OCI-LY3 (cell line): ENCODE measurements around the gene ZMYND19.
"Not testable (repeated sequence)": the region's sequence is repeated elsewhere in the genome, so short reads cannot be mapped to it uniquely, and the experiment has no call there.

ENCODE experiments used
- H2AFZ ChIP-seq: fragments of 200-600, 300-600 bp; shearing (Covaris generic); 2 replicates; pipeline ENCODE4 v1.6.0; 2014; ENCODE audit warnings: antibody characterized with exemption, low read depth, low read length
- H3K27ac ChIP-seq: fragments of 200-600, 300-600 bp; sonication (generic); 2 replicates; pipeline ENCODE4 v1.5.1; 2014; ENCODE audit warnings: mild to moderate bottlenecking, low read length, moderate library complexity, mixed read lengths
- H3K27me3 ChIP-seq: fragments of 200-600, 300-600 bp; sonication (generic); 2 replicates; pipeline ENCODE4 v1.6.1; 2014; ENCODE audit warnings: low read depth, low read length, mixed read lengths
- H3K36me3 ChIP-seq: fragments of 200-600, 300-600 bp; sonication (generic); replicated peaks from 2 replicates; pipeline ENCODE3; 2014; ENCODE audit warnings: low read depth, low read length, mixed read lengths
- H3K4me1 ChIP-seq: fragments of 300-600, 200-600 bp; sonication (generic); 2 replicates; pipeline ENCODE4 v1.6.1; 2014; ENCODE audit warnings: low read length, mixed read lengths
- H3K4me2 ChIP-seq: fragments of 200-600, 300-600 bp; sonication (generic); 2 replicates; pipeline ENCODE4 v1.6.1; 2014; ENCODE audit warnings: low read length, mixed read lengths
- H3K4me3 ChIP-seq: fragments of 300-600, 200-600 bp; sonication (generic); 2 replicates; pipeline ENCODE4 v1.5.1; 2014; ENCODE audit warnings: antibody characterized with exemption, mild to moderate bottlenecking, low read length, moderate library complexity
- H3K79me2 ChIP-seq: fragments of 300-600, 200-600 bp; shearing (Covaris generic); 2 replicates; pipeline ENCODE4 v1.6.1; 2014; ENCODE audit warnings: mild to moderate bottlenecking, low read length, mixed read lengths
- H3K9ac ChIP-seq: fragments of 300-600, 200-600 bp; shearing (Covaris generic); 2 replicates; pipeline ENCODE4 v1.6.0; 2014; ENCODE audit warnings: mild to moderate bottlenecking, low read length, moderate library complexity
- H3K9me3 ChIP-seq: fragments of 200-600, 300-600 bp; shearing (Covaris generic); 2 replicates; pipeline ENCODE4 v1.6.1; 2014; ENCODE audit warnings: low read length, mixed read lengths; ENCODE audit not compliant: insufficient read depth
- H4K20me1 ChIP-seq: fragments of 200-600, 300-600 bp; sonication (generic); 2 replicates; pipeline ENCODE4 v1.6.1; 2016; ENCODE audit warnings: low read length, mixed read lengths; ENCODE audit not compliant: insufficient read depth
- CTCF ChIP-seq: fragments of 200-600, 300-600 bp; sonication (generic); IDR thresholded peaks from 2 replicates; pipeline ENCODE4 v1.5.1; 2014; ENCODE audit warnings: antibody characterized with exemption, low read length, low read depth
- EZH2phosphoT487 ChIP-seq: fragments of 200-600 bp; shearing (Covaris generic); IDR thresholded peaks from 2 replicates; pipeline ENCODE4 v1.6.1; 2018; ENCODE audit warnings: antibody characterized with exemption, mixed run types, low read depth

The ZMYND19 gene

GRCh38 chr9:137554349-137554748 lies 36.0 kb downstream of the ZMYND19 start:
- Histone ChIP-seq H3K27me3 (no peaks in the 10 kb centered on the region), H3K4me3 (no peak overlapping the region), H3K4me1 (peaks cover 12% of the 10 kb centered on the region; the same call in 1 of the 2 replicates), H3K9me3 (no peaks in the 10 kb centered on the region), H3K27ac (no peak overlapping the region), H3K9ac (no peak overlapping the region), H2AFZ (no peak overlapping the region), H4K20me1 (peaks cover 3% of the 10 kb centered on the region; the same call in 1 of the 2 replicates), H3K36me3 (peaks cover 31% of the 10 kb centered on the region), H3K4me2 (no peak overlapping the region), H3K79me2 (no peaks in the 10 kb centered on the region)
- TF ChIP-seq CTCF = no peak
- no peak for TF ChIP-seq EZH2phosphoT487

- not testable (repeated sequence) for H3K4me3 ChIP-seq, H2AFZ ChIP-seq, H3K9me3 ChIP-seq, H3K9ac ChIP-seq, H3K27me3 ChIP-seq, H4K20me1 ChIP-seq, H3K27ac ChIP-seq, H3K79me2 ChIP-seq, H3K4me2 ChIP-seq
- peaks cover 31% of the 10 kb centered on the region for H3K36me3 ChIP-seq
- peaks cover 12% of the 10 kb centered on the region; the same call in 1 of the 2 replicates for H3K4me1 ChIP-seq
These were observed 36.7 kb downstream of the ZMYND19 start for GRCh38 chr9:137553654-137554053.

GRCh38 chr9:137552022-137552768 lies 38.1 kb downstream of the ZMYND19 start:
- H3K4me2 ChIP-seq = peak overlapping the region; percentile 64

GRCh38 chr9:137551264-137552021 lies 38.9 kb downstream of the ZMYND19 start, which contains the start of gene MRPL41:
MRPL41 (plus strand) TSS chr9:137551879; CDS start chr9:137552082, 203 bp downstream.
- Histone ChIP-seq H4K20me1 (peaks cover 3% of the 10 kb centered on the region; the same call in 1 of the 2 replicates), H3K36me3 (peaks cover 18% of the 10 kb centered on the region), H3K4me2 (peak within 1 kb of the TSS; percentile 83), H2AFZ (0 out of 2 replicates have a peak within 1 kb of the TSS, but pooled peaks have one; percentile 25), H3K27ac (peak within 1 kb of the TSS; percentile 41), H3K27me3 (no peaks in the 10 kb centered on the region), H3K9me3 (no peaks in the 10 kb centered on the region), H3K9ac (peak within 1 kb of the TSS; percentile 70), H3K4me1 (peaks cover 12% of the 10 kb centered on the region; the same call in 1 of the 2 replicates), H3K4me3 (peak within 1 kb of the TSS; percentile 90), H3K79me2 (no peaks in the 10 kb centered on the region)
- TF ChIP-seq EZH2phosphoT487 = no peak
- TF ChIP-seq CTCF = peak; percentile 13; the same call in 1 of the 2 replicates

More at GRCh38 chr9:137552022-137552768, 38.1 kb downstream of the ZMYND19 start:
- no peak overlapping the region; the same call in 1 of the 2 replicates for H3K27ac ChIP-seq
- H3K27me3 ChIP-seq = no peaks in the 10 kb centered on the region
- no peaks in the 10 kb centered on the region for H3K79me2 ChIP-seq
- H3K9ac ChIP-seq = peak overlapping the region; percentile 61
- peaks cover 12% of the 10 kb centered on the region; the same call in 1 of the 2 replicates for H3K4me1 ChIP-seq
- TF ChIP-seq CTCF (no peak), EZH2phosphoT487 (no peak)
- peaks cover 3% of the 10 kb centered on the region; the same call in 1 of the 2 replicates for H4K20me1 ChIP-seq
- H3K4me3 ChIP-seq = peak overlapping the region; percentile 82
- no peaks in the 10 kb centered on the region for H3K9me3 ChIP-seq
- H2AFZ ChIP-seq = no peak overlapping the region
- H3K36me3 ChIP-seq = peaks cover 24% of the 10 kb centered on the region

GRCh38 chr9:137550958-137551263 lies 39.4 kb downstream of the ZMYND19 start:
- peak overlapping the region; percentile 70 for H3K9ac ChIP-seq
- H3K36me3 ChIP-seq = peaks cover 13% of the 10 kb centered on the region
- H3K4me2 ChIP-seq = peak overlapping the region; percentile 83
- 0 out of 2 replicates have a peak overlapping the region, but pooled peaks have one; percentile 25 for H2AFZ ChIP-seq
- not testable (repeated sequence) for H3K27me3 ChIP-seq, H4K20me1 ChIP-seq, H3K9me3 ChIP-seq, H3K79me2 ChIP-seq
- H3K4me1 ChIP-seq = peaks cover 12% of the 10 kb centered on the region; the same call in 1 of the 2 replicates
- peak overlapping the region; percentile 41 for H3K27ac ChIP-seq
- peak overlapping the region; percentile 90 for H3K4me3 ChIP-seq
